Common myeloid progenitor, CD34-positive (primary cell): ENCODE data around the gene CYS1.
"Not testable (repeated sequence)": the region's sequence is repeated elsewhere in the genome, so short reads cannot be mapped to it uniquely, and the experiment has no call there.

Experiments
- CTCF ChIA-PET: fragments of 350-600 bp; sonication (Branson Sonifier 250); formaldehyde crosslinking; loops from one replicate; lab custom pipeline; 2021; ENCODE audit warnings: antibody characterized with exemption; lab: Charles Lee
- POLR2A ChIA-PET: fragments of 350-600 bp; sonication (Branson Sonifier 250); formaldehyde crosslinking; loops from one replicate; lab custom pipeline; 2021; ENCODE audit warnings: antibody characterized with exemption; lab: Charles Lee
- DNase-seq, 3 donors: peaks; one replicate each; pipeline versions ENCODE4 v3.0.0 to v3.0.0-alpha.2; 2013
- H3K27ac ChIP-seq, 2 experiments: 1 replicate in 1 of 2; 2 replicates in 1 of 2; pipeline ENCODE4 v1.7.0; 2013; ENCODE audit warnings: inconsistent platforms in 2 of 2, low read length in 2 of 2, mild to moderate bottlenecking in 2 of 2, low read depth in 1 of 2, moderate library complexity in 1 of 2; ENCODE audit not compliant: severe bottlenecking in 2 of 2, insufficient read depth in 1 of 2, poor library complexity in 1 of 2
- H3K27me3 ChIP-seq, 5 experiments: replicated peaks in 2 of 5; 1 replicate in 3 of 5; 2 replicates in 2 of 5; pipeline versions ENCODE4 v1.6.1 to v1.7.0; 2013; ENCODE audit warnings: low read length in 4 of 5, mild to moderate bottlenecking in 2 of 5, moderate library complexity in 2 of 5, inconsistent platforms in 1 of 5; ENCODE audit not compliant: insufficient read depth in 5 of 5, control insufficient read depth in 4 of 5
- H3K36me3 ChIP-seq, 4 experiments: 1 replicate in 2 of 4; 2 replicates in 2 of 4; pipeline versions ENCODE4 v1.6.1 to v1.7.0; 2013; ENCODE audit warnings: low read length in 3 of 4, control low read depth in 1 of 4, mild to moderate bottlenecking in 1 of 4; ENCODE audit not compliant: control insufficient read depth in 4 of 4, insufficient read depth in 4 of 4
- H3K4me1 ChIP-seq, 4 experiments: 1 replicate in 3 of 4; 2 replicates in 1 of 4; pipeline versions ENCODE4 v1.6.1 to v1.7.1; 2013; ENCODE audit warnings: low read length in 3 of 4, mild to moderate bottlenecking in 3 of 4, control low read depth in 1 of 4, inconsistent platforms in 1 of 4, moderate library complexity in 1 of 4; ENCODE audit not compliant: control insufficient read depth in 4 of 4, insufficient read depth in 4 of 4; ENCODE audit errors: control extremely low read depth in 1 of 4
- H3K4me3 ChIP-seq, 7 experiments: 1 replicate in 4 of 7; 2 replicates in 3 of 7; pipeline versions ENCODE4 v1.5.1 to v1.7.0; 2013; ENCODE audit warnings: mild to moderate bottlenecking in 7 of 7, low read length in 6 of 7, moderate library complexity in 6 of 7, inconsistent platforms in 2 of 7, low read depth in 2 of 7, control low read depth in 1 of 7; ENCODE audit not compliant: insufficient read depth in 4 of 7, control insufficient read depth in 1 of 7; ENCODE audit errors: extremely low read depth in 1 of 7
- H3K9me3 ChIP-seq, 5 experiments: 1 replicate in 4 of 5; 2 replicates in 1 of 5; pipeline versions ENCODE4 v1.6.1 to v1.7.1; 2013; ENCODE audit warnings: low read length in 4 of 5, mild to moderate bottlenecking in 2 of 5, inconsistent platforms in 1 of 5, low read depth in 1 of 5, moderate library complexity in 1 of 5; ENCODE audit not compliant: control insufficient read depth in 4 of 5, insufficient read depth in 2 of 5; ENCODE audit errors: control extremely low read depth in 1 of 5
- WGBS: methylation state at CpG from one replicate; pipeline ENCODE4 v1.1.5; 2013; ENCODE audit not compliant: insufficient coverage; 5-methylcytosine and 5-hydroxymethylcytosine counted together

CYS1 gene

DNA sequence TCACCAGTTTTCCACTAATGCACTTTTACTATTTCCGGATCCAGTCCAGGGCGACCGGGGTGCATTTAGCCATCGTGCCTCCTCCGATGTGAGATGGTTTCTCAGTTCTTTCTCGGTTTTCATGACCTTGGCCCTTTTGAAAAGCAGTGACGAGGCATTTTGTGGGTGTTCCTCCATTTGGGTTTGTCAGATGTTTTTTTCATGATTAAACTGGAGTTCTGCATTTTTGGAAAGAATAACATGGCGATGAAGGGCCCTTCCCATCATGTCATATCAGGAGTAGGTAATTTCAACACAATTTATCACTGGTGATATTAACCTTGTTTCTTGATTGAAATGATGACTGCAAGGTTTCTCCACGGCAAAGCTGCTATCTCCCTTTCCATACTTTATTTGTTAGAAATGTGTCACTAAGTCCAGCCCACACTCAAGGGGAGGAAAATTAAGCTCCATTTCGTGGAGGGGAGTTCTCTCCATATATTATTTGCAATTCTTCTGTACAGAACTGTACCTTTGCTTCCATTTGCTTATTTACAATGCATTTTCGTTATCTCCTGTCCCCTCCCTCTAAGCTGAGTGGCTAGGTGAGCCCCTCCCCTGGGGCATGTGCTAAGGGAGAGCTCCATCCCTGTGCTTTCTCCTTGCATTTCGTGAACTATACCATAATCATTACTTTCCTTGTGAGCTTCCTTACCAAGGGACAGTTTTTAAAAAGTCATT is 45.7 kb downstream of the CYS1 start:
- 93% methylated on average over 7 of the region's 12 CpGs for WGBS
- CTCF ChIA-PET, result interaction anchor here (0.8 to 14.5 kb wide), 8 partner anchors 9 to 220 kb away, joined by 3 to 181 read pairs (median 5); partner anchors contain the start of gene KLF11
- DNase-seq, result peak in 2 of 3 donors; percentile 36 to 52
- Histone ChIP-seq H3K27me3 (no peaks in the 10 kb centered on the region), H3K9me3 (no peaks in the 10 kb centered on the region), H3K27ac (no peak overlapping the region), H3K4me3 (no peak overlapping the region), H3K36me3 (no peaks in the 10 kb centered on the region), H3K4me1 (peaks cover 6 to 46% (median 30%) of the 10 kb centered on the region in 4 experiments)
- POLR2A ChIA-PET, result no interaction called here

GRCh38 chr2:10033251-10034006 is 46.8 kb downstream of the CYS1 start:
- no peak overlapping the region for H3K4me3 ChIP-seq
- no peaks in the 10 kb centered on the region for H3K27me3 ChIP-seq
- peak in 1 of 3 donors; percentile 27 for DNase-seq
- ChIA-PET POLR2A (no interaction called here), CTCF (interaction anchor here (0.8 to 14.5 kb wide), 4 partner anchors 9 to 47 kb away, joined by 4 to 181 read pairs (median 4); partner anchors contain the start of gene KLF11)
- H3K36me3 ChIP-seq, result no peaks in the 10 kb centered on the region
- H3K27ac ChIP-seq, result no peak overlapping the region
- WGBS, result 90% methylated on average over 11 of the region's 14 CpGs
- no peaks in the 10 kb centered on the region for H3K9me3 ChIP-seq
- H3K4me1 ChIP-seq, result peaks cover 6 to 56% (median 41%) of the 10 kb centered on the region in 4 experiments

DNA sequence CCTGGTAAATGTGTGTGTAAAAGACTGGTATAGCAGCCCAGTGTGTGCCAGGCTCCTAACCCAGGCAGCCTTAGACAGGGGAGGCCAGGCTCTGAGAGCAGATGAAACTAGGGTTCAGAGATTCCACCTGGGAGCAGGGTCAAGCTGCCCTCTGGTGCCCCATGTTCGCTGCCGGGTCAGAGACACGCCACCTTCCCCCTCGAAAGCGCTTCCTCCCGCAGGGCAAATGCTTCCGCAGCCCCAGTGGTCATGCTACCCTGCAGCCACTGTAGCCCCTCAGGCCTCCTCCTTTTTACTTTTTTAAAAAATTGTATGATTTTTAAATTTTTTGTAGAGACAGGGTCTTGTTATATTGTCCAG is 47.5 kb downstream of the CYS1 start:
- Histone ChIP-seq H3K27ac (no peak overlapping the region), H3K4me3 (no peak overlapping the region), H3K4me1 (peaks cover 6 to 55% (median 42%) of the 10 kb centered on the region in 4 experiments), H3K36me3 (no peaks in the 10 kb centered on the region), H3K27me3 (no peaks in the 10 kb centered on the region), H3K9me3 (no peaks in the 10 kb centered on the region)
- CTCF ChIA-PET, result interaction anchor here (14.5 kb wide), 1 partner anchor 15 kb away, joined by 181 read pairs; the partner anchor contains the start of gene KLF11
- WGBS, result 98% methylated on average over 4 of the region's 7 CpGs
- POLR2A ChIA-PET, result no interaction called here
- DNase-seq, result no peak

- WGBS, result 98% methylated on average over 17 of the region's 20 CpGs
- ChIA-PET CTCF (interaction anchor here (1.0 to 14.5 kb wide), 3 partner anchors 15 to 50 kb away, joined by 3 to 181 read pairs (median 11); partner anchors contain the start of gene KLF11), POLR2A (no interaction called here)
- DNase-seq, result no peak
- Histone ChIP-seq H3K27ac (no peak overlapping the region), H3K4me3 (no peak overlapping the region), H3K9me3 (no peaks in the 10 kb centered on the region), H3K36me3 (no peaks in the 10 kb centered on the region), H3K4me1 (peaks cover 6 to 49% (median 39%) of the 10 kb centered on the region in 4 experiments), H3K27me3 (no peaks in the 10 kb centered on the region)
Observed at GRCh38 chr2:10031886-10032745, 48.1 kb downstream of the CYS1 start.

DNA sequence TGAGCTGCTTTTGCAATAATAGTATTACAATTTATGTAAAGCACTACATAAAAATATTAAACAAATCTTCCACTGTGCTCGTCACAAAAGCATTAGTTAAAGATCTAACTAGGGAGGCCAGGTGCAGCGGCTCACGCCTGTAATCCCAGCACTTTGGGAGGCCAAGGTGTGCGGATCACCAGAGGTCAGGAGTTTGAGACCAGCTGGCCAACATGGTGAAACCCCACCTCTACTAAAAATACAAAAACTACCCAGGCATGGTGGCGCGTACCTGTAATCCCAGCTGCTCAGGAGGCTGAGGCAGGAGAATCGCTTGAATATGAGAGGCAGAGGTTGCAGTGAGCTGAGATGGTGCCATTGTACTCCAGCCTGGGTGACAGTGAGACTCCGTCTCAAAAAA is 49.4 kb downstream of the CYS1 start:
- H3K4me3 ChIP-seq, H3K36me3 ChIP-seq, DNase-seq, H3K9me3 ChIP-seq, H3K27me3 ChIP-seq, POLR2A ChIA-PET: not testable (repeated sequence)
- H3K27ac ChIP-seq, result peak overlapping the region in 1 of 2 experiments; percentile 40
- CTCF ChIA-PET, result interaction anchor here (0.6 to 14.5 kb wide), 3 partner anchors 17 to 47 kb away, joined by 3 to 181 read pairs (median 11); partner anchors contain the start of gene KLF11
- peaks cover 6 to 36% (median 27%) of the 10 kb centered on the region in 4 experiments for H3K4me1 ChIP-seq
- 100% methylated on average over 3 of the region's 8 CpGs for WGBS

DNA sequence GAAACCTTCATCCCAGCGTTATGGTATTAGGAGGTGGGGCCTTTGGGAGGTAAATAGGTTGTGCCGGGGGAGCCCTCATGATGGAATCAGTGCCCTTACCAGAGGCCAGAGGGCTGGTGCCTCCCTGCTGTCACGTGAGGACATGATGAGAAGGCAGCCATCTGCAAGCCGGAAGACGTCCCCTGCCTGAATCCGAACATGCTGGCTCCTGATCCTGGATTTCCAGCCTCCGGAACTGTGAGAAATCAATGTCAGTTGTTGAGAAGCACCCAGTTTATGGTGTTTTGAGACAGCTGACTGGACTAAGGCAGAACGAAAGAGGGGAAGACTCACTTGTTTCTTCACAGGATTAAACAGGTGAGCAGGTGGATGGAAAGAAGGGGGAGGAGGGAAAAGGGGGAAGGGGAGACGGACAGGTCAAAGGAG is 49.9 kb downstream of the CYS1 start:
- no peaks in the 10 kb centered on the region for H3K27me3 ChIP-seq
- no peaks in the 10 kb centered on the region for H3K36me3 ChIP-seq
- no peak overlapping the region for H3K4me3 ChIP-seq
- ChIA-PET CTCF (interaction anchor here (0.6 to 14.5 kb wide), 3 partner anchors 17 to 46 kb away, joined by 3 to 181 read pairs (median 11); partner anchors contain the start of gene KLF11), POLR2A (no interaction called here)
- H3K9me3 ChIP-seq, result no peaks in the 10 kb centered on the region
- DNase-seq, result no peak
- H3K27ac ChIP-seq, result peak overlapping the region in 1 of 2 experiments; percentile 40
- 90% methylated on average over 8 of the region's 9 CpGs for WGBS
- H3K4me1 ChIP-seq, result peaks cover 6 to 31% (median 23%) of the 10 kb centered on the region in 4 experiments
